ENCODE results near the gene TSPEAR. TPM values are rescaled to one million over a fixed set of nuclear protein-coding genes. Genes with fewer than 3 reads are reported as not detected.

Gene TSPEAR
- total RNA-seq, 1 experiment from 2014 or later, result 2.1 TPM

DNA sequence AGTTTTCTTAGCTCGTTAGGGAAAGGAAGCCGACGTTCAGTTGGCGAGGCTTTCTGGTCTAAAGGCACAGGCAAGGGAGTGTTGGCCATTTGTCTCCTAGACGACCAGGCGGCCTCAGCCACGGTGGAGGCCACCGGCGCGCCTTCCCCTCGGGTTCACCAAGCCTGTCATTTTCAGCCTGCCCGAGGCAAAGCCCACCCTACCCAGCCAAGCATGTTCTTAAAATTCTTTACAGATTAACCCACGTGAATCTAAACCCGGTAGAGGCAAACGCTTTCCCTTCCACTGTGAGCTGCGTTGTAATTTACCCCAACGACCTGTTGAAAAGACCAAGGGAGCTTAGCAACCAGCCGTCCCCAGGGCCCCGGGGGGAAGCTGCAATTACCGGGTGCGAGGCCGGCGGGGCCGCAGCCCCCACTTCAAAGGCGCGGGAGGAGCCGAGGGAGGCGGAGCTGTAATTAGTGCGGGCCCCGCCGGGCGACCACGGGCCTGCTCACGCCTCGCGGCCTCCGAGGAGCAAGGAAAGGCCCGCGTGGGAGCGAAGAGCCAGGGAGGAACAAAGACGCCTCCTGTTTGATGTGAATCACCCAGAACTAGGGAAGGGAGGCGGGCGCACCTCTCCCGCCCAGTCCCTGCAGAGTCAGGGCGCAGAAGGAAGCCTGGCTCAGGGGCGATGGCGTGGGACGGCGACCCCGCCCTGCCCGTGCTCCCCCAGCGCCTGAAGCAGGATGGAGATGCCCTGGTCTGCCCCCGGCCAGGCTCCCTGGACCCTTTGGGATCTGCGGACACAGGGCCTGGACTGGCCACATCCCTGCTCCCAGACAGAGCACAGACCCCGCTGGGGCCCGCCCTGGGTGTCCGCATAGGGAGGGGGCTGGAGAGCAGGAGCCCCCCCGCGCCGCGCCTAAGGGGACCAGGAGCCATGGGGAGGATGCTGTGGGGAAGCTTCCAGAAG, 12.1 kb upstream of the TSPEAR start (continued):
- TF ChIP-seq, protein P1, sequence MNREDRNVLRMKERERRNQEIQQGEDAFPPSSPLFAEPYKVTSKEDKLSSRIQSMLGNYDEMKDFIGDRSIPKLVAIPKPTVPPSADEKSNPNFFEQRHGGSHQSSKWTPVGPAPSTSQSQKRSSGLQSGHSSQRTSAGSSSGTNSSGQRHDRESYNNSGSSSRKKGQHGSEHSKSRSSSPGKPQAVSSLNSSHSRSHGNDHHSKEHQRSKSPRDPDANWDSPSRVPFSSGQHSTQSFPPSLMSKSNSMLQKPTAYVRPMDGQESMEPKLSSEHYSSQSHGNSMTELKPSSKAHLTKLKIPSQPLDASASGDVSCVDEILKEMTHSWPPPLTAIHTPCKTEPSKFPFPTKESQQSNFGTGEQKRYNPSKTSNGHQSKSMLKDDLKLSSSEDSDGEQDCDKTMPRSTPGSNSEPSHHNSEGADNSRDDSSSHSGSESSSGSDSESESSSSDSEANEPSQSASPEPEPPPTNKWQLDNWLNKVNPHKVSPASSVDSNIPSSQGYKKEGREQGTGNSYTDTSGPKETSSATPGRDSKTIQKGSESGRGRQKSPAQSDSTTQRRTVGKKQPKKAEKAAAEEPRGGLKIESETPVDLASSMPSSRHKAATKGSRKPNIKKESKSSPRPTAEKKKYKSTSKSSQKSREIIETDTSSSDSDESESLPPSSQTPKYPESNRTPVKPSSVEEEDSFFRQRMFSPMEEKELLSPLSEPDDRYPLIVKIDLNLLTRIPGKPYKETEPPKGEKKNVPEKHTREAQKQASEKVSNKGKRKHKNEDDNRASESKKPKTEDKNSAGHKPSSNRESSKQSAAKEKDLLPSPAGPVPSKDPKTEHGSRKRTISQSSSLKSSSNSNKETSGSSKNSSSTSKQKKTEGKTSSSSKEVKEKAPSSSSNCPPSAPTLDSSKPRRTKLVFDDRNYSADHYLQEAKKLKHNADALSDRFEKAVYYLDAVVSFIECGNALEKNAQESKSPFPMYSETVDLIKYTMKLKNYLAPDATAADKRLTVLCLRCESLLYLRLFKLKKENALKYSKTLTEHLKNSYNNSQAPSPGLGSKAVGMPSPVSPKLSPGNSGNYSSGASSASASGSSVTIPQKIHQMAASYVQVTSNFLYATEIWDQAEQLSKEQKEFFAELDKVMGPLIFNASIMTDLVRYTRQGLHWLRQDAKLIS (CRISPR knock-in tag; IDR thresholded peaks at IDR 0.05; ENCODE audit: borderline replicate concordance), result no peak
- TF ChIP-seq SP1 (CRISPR knock-in tag; conservative IDR thresholded peaks at IDR 0.05) (0 out of 2 replicates have a peak, but pooled peaks have one; percentile 24), MXD4 (CRISPR knock-in tag; IDR thresholded peaks at IDR 0.05; ENCODE audit: borderline replicate concordance) (no peak), ZBTB21 (CRISPR knock-in tag; IDR thresholded peaks at IDR 0.05; ENCODE audit: borderline replicate concordance) (no peak), NR2C2 (CRISPR knock-in tag; IDR thresholded peaks at IDR 0.05) (no peak), NFE2L1 (CRISPR knock-in tag; IDR thresholded peaks at IDR 0.05) (no peak), TEAD4 (CRISPR knock-in tag; IDR thresholded peaks at IDR 0.05) (no peak), GTF2I (CRISPR knock-in tag; conservative IDR thresholded peaks at IDR 0.05) (no peak), FOXJ3 (CRISPR knock-in tag; IDR thresholded peaks at IDR 0.05; ENCODE audit: borderline replicate concordance) (no peak), ZNF263 (CRISPR knock-in tag; IDR thresholded peaks at IDR 0.05; ENCODE audit: low read depth) (no peak), KAT7 (CRISPR knock-in tag; IDR thresholded peaks at IDR 0.05; ENCODE audit: borderline replicate concordance) (no peak)
- TF ChIP-seq, protein P2, sequence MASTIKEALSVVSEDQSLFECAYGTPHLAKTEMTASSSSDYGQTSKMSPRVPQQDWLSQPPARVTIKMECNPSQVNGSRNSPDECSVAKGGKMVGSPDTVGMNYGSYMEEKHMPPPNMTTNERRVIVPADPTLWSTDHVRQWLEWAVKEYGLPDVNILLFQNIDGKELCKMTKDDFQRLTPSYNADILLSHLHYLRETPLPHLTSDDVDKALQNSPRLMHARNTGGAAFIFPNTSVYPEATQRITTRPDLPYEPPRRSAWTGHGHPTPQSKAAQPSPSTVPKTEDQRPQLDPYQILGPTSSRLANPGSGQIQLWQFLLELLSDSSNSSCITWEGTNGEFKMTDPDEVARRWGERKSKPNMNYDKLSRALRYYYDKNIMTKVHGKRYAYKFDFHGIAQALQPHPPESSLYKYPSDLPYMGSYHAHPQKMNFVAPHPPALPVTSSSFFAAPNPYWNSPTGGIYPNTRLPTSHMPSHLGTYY (CRISPR knock-in tag; IDR thresholded peaks at IDR 0.05), result no peak
- TF ChIP-seq, protein P3, sequence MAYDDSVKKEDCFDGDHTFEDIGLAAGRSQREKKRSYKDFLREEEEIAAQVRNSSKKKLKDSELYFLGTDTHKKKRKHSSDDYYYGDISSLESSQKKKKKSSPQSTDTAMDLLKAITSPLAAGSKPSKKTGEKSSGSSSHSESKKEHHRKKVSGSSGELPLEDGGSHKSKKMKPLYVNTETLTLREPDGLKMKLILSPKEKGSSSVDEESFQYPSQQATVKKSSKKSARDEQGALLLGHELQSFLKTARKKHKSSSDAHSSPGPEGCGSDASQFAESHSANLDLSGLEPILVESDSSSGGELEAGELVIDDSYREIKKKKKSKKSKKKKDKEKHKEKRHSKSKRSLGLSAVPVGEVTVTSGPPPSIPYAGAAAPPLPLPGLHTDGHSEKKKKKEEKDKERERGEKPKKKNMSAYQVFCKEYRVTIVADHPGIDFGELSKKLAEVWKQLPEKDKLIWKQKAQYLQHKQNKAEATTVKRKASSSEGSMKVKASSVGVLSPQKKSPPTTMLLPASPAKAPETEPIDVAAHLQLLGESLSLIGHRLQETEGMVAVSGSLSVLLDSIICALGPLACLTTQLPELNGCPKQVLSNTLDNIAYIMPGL (CRISPR knock-in tag; IDR thresholded peaks at IDR 0.05), result no peak
- TF ChIP-seq, protein P4, sequence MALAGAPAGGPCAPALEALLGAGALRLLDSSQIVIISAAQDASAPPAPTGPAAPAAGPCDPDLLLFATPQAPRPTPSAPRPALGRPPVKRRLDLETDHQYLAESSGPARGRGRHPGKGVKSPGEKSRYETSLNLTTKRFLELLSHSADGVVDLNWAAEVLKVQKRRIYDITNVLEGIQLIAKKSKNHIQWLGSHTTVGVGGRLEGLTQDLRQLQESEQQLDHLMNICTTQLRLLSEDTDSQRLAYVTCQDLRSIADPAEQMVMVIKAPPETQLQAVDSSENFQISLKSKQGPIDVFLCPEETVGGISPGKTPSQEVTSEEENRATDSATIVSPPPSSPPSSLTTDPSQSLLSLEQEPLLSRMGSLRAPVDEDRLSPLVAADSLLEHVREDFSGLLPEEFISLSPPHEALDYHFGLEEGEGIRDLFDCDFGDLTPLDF (CRISPR knock-in tag; IDR thresholded peaks at IDR 0.05), result no peak
- TF ChIP-seq, protein P5, sequence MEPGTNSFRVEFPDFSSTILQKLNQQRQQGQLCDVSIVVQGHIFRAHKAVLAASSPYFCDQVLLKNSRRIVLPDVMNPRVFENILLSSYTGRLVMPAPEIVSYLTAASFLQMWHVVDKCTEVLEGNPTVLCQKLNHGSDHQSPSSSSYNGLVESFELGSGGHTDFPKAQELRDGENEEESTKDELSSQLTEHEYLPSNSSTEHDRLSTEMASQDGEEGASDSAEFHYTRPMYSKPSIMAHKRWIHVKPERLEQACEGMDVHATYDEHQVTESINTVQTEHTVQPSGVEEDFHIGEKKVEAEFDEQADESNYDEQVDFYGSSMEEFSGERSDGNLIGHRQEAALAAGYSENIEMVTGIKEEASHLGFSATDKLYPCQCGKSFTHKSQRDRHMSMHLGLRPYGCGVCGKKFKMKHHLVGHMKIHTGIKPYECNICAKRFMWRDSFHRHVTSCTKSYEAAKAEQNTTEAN (CRISPR knock-in tag; IDR thresholded peaks at IDR 0.05), result 0 out of 2 replicates have a peak, but pooled peaks have one; percentile 51
- TF ChIP-seq, protein P6, sequence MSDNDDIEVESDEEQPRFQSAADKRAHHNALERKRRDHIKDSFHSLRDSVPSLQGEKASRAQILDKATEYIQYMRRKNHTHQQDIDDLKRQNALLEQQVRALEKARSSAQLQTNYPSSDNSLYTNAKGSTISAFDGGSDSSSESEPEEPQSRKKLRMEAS (CRISPR knock-in tag; IDR thresholded peaks at IDR 0.05), result peak; percentile 57
- TF ChIP-seq, protein P7, sequence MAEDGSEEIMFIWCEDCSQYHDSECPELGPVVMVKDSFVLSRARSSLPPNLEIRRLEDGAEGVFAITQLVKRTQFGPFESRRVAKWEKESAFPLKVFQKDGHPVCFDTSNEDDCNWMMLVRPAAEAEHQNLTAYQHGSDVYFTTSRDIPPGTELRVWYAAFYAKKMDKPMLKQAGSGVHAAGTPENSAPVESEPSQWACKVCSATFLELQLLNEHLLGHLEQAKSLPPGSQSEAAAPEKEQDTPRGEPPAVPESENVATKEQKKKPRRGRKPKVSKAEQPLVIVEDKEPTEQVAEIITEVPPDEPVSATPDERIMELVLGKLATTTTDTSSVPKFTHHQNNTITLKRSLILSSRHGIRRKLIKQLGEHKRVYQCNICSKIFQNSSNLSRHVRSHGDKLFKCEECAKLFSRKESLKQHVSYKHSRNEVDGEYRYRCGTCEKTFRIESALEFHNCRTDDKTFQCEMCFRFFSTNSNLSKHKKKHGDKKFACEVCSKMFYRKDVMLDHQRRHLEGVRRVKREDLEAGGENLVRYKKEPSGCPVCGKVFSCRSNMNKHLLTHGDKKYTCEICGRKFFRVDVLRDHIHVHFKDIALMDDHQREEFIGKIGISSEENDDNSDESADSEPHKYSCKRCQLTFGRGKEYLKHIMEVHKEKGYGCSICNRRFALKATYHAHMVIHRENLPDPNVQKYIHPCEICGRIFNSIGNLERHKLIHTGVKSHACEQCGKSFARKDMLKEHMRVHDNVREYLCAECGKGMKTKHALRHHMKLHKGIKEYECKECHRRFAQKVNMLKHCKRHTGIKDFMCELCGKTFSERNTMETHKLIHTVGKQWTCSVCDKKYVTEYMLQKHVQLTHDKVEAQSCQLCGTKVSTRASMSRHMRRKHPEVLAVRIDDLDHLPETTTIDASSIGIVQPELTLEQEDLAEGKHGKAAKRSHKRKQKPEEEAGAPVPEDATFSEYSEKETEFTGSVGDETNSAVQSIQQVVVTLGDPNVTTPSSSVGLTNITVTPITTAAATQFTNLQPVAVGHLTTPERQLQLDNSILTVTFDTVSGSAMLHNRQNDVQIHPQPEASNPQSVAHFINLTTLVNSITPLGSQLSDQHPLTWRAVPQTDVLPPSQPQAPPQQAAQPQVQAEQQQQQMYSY (CRISPR knock-in tag; IDR thresholded peaks at IDR 0.05), result no peak
